PC-3 (cell line): ENCODE results near the gene PPP1R7. TPM values are rescaled to one million over a fixed set of nuclear protein-coding genes. Genes with fewer than 3 reads are reported as not detected.

Source experiments
- ATAC-seq: fragments of 200-7000 bp; cut with Tn5 transposase; 2 replicates; pipeline ENCODE4 v1.9.1; 2020; ENCODE audit warnings: mild to moderate bottlenecking, moderate library complexity
- BruUV-seq: library from RNA; stranded (reverse); fragments of 400-500 nt; replicated peaks from 2 replicates; lab custom pipeline; 2021; lab: Mats Ljungman, UMichigan
- CTCF ChIA-PET: fragments of 300-600 bp; sonication (Branson Sonifier 250); formaldehyde crosslinking; loops from one replicate; lab custom pipeline; 2022; ENCODE audit warnings: antibody characterized with exemption; lab: Charles Lee
- POLR2A ChIA-PET: fragments of 300-600 bp; sonication (Branson Sonifier 250); formaldehyde crosslinking; loops from one replicate; lab custom pipeline; 2022; ENCODE audit warnings: antibody characterized with exemption; ENCODE audit not compliant: unreplicated experiment; lab: Charles Lee
- DNase-seq: peaks from one replicate; pipeline ENCODE4 v3.0.0-alpha.2; 2015
- H2AFZ ChIP-seq: fragments of 300-600 bp; sonication (generic); 2 replicates; pipeline ENCODE4 v1.6.0; 2016; ENCODE audit warnings: antibody characterized with exemption, low read length
- H3F3A ChIP-seq: fragments of 300-600 bp; sonication (generic); one replicate; pipeline ENCODE4 v1.6.0; 2017; ENCODE audit warnings: antibody characterized with exemption, low read length, control low read depth, mild to moderate bottlenecking; ENCODE audit not compliant: unreplicated experiment
- H3K27ac ChIP-seq: fragments of 300-600 bp; sonication (generic); 2 replicates; pipeline ENCODE4 v1.5.1; 2016; ENCODE audit warnings: mild to moderate bottlenecking, low read length
- H3K27me3 ChIP-seq: fragments of 300-600 bp; sonication (generic); 2 replicates; pipeline ENCODE4 v1.6.1; 2016; ENCODE audit warnings: low read length, mixed read lengths
- H3K36me3 ChIP-seq: fragments of 300-600 bp; sonication (generic); 2 replicates; pipeline ENCODE4 v1.6.1; 2016; ENCODE audit warnings: low read depth, mixed run types, low read length, mixed read lengths
- H3K4me1 ChIP-seq: fragments of 300-600 bp; sonication (generic); 2 replicates; pipeline ENCODE4 v1.5.1; 2016; ENCODE audit warnings: low read length; ENCODE audit not compliant: insufficient read depth
- H3K4me2 ChIP-seq: fragments of 300-600 bp; sonication (generic); 2 replicates; pipeline ENCODE4 v1.6.0; 2016; ENCODE audit warnings: low read length
- H3K4me3 ChIP-seq: fragments of 300-600 bp; sonication (generic); 2 replicates; pipeline ENCODE4 v1.5.1; 2016; ENCODE audit warnings: mild to moderate bottlenecking, low read length, mixed read lengths
- H3K79me2 ChIP-seq: fragments of 300-600 bp; sonication (generic); 2 replicates; pipeline ENCODE4 v1.6.1; 2017; ENCODE audit warnings: low read length, mixed read lengths
- H3K9ac ChIP-seq: fragments of 300-600 bp; sonication (generic); 2 replicates; pipeline ENCODE4 v1.6.0; 2016; ENCODE audit warnings: mild to moderate bottlenecking, low read length
- H3K9me2 ChIP-seq: fragments of 300-600 bp; sonication (generic); replicated peaks from 2 replicates; pipeline ENCODE4 v1.6.1; 2016; ENCODE audit warnings: mixed run types, low read length, mixed read lengths
- H3K9me3 ChIP-seq: fragments of 300-600 bp; sonication (generic); 2 replicates; pipeline ENCODE4 v1.6.1; 2016; ENCODE audit warnings: low read length, mixed read lengths
- H4K20me1 ChIP-seq: fragments of 300-600 bp; sonication (generic); 2 replicates; pipeline ENCODE4 v1.6.1; 2016; ENCODE audit warnings: low read length, mixed read lengths
- EZH2 ChIP-seq: fragments of 300-600 bp; sonication (generic); IDR thresholded peaks from one replicate; pipeline ENCODE4 v1.6.1; 2017; ENCODE audit warnings: antibody characterized with exemption, mild to moderate bottlenecking, low read length; ENCODE audit not compliant: unreplicated experiment
- EZH2phosphoT487 ChIP-seq: fragments of 300-600 bp; sonication (generic); IDR thresholded peaks from 2 replicates; pipeline ENCODE4 v1.6.1; 2018; ENCODE audit warnings: mild to moderate bottlenecking, antibody characterized with exemption, low read length, borderline replicate concordance
- intact Hi-C: fragments of 100-400 bp; cut with micrococcal nuclease; formaldehyde crosslinking; loops from 2 replicates; pipeline ENCODE4 v1.9.0; 2023
- total RNA-seq: library from RNA; depleted of rRNA; stranded (reverse); fragments of >200 nt; gene quantifications from 2 replicates; pipeline ENCODE4 v1.2.3, GENCODE V29; 2014
- TF ChIP-seq, protein P1 (sequence below): fragments of 300-600 bp; sonication (generic); conservative IDR thresholded peaks from 2 replicates; pipeline ENCODE4 v1.5.1; 2017; ENCODE audit warnings: antibody characterized with exemption, low read depth, mild to moderate bottlenecking, low read length

The PPP1R7 gene
- total RNA-seq, 1 experiment from 2014 or later = 21.4 TPM

DNA sequence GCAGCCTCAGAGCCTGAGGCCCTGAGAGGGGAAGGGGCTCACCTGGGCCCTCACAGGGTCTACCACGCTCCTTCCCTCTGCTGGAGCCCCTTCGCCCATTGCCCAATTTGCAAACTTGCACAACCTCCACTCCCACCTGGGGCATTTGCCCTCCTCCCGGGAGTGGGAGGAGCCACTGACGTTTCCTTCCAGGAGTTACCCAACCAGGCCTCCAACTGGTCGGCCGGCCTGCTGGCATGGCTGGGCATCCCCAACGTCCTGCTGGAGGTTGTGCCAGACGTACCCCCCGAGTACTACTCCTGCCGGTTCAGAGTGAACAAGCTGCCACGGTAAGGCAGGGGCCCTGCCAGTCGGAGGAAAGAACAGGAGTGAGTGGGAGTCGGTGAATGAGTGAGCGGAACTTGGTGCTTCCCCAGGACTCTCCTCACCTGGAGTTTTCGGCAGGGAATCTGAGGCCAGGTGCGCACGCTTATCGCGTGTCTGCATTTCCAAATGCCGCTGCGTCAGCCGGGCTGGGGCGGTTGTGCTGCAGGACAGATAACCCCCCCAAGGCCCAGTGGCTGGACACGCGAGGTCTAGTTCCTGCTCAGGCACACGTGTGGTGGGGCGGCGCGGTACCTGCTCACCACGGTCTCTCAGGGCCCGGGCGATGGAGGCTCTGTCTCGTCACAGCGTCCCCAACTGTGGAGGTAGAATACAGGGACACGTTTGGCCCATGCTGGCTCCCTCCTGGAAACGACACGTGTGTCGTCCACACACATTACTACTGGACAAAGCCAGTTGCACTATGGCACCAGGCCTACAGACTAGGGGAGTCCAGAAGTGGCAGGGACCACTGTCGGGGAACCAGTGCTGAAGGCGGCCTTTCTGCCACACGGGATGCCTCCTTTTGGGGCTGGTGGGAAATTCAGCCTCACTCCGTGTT, 49.9 kb downstream of the PPP1R7 start:
- Histone ChIP-seq H3K27ac (no peak overlapping the region), H2AFZ (no peak overlapping the region), H3K4me1 (no peaks in the 10 kb centered on the region), H3K4me3 (no peak overlapping the region), H4K20me1 (no peaks in the 10 kb centered on the region), H3K79me2 (no peaks in the 10 kb centered on the region), H3K27me3 (no peaks in the 10 kb centered on the region), H3K9me2 (no peaks in the 10 kb centered on the region), H3K4me2 (no peak overlapping the region), H3F3A (no peaks in the 10 kb centered on the region), H3K9me3 (no peaks in the 10 kb centered on the region), H3K9ac (no peak overlapping the region), H3K36me3 (no peaks in the 10 kb centered on the region)
- DNase-seq (no peak), ATAC-seq (no peak)
- CTCF ChIA-PET = no interaction called here
- intact Hi-C loops = no loop called here
- POLR2A ChIA-PET = no interaction called here
- no TSS peak for BruUV-seq
- TF ChIP-seq, protein P1, sequence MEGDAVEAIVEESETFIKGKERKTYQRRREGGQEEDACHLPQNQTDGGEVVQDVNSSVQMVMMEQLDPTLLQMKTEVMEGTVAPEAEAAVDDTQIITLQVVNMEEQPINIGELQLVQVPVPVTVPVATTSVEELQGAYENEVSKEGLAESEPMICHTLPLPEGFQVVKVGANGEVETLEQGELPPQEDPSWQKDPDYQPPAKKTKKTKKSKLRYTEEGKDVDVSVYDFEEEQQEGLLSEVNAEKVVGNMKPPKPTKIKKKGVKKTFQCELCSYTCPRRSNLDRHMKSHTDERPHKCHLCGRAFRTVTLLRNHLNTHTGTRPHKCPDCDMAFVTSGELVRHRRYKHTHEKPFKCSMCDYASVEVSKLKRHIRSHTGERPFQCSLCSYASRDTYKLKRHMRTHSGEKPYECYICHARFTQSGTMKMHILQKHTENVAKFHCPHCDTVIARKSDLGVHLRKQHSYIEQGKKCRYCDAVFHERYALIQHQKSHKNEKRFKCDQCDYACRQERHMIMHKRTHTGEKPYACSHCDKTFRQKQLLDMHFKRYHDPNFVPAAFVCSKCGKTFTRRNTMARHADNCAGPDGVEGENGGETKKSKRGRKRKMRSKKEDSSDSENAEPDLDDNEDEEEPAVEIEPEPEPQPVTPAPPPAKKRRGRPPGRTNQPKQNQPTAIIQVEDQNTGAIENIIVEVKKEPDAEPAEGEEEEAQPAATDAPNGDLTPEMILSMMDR = no peak
- no peak for TF ChIP-seq EZH2
- no peak for TF ChIP-seq EZH2phosphoT487

DNA sequence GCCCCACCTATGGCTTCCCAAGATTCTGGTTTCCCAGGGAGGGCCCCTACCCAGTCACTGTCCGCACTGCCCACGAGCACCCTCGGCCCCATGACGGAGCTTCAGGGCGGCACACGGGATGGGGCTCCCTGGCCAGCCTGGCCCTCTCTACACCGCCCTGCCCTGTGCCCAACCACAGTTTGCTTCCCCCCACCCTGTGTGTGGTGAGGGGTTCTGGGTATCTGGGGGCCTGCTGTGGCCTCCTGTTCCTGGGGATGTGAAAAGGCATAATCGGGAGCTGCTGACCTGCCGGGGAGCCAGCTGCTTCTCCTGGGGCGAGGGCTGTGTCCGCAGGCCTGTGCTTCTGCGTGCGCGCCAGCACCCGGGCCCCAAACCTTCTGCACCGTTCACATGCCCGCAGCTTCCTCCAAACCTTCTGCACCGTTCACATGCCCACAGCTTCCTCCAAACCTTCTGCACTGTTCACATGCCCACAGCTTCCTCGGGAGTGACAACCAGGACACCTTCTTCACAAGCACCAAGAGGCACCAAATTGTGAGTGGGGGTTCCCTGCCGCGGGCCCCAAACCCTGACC, 50.6 kb downstream of the PPP1R7 start:
- H3K27ac ChIP-seq = no peak overlapping the region
- CTCF ChIA-PET = no interaction called here
- BruUV-seq = no TSS peak
- H3K4me2 ChIP-seq = no peak overlapping the region
- H3K27me3 ChIP-seq = no peaks in the 10 kb centered on the region
- no peaks in the 10 kb centered on the region for H3F3A ChIP-seq
- H4K20me1 ChIP-seq = no peaks in the 10 kb centered on the region
- intact Hi-C loops = no loop called here
- POLR2A ChIA-PET = no interaction called here
- TF ChIP-seq EZH2phosphoT487 (no peak), EZH2 (no peak)
- TF ChIP-seq, protein P1 = no peak
- no peaks in the 10 kb centered on the region for H3K36me3 ChIP-seq
- H3K9me3 ChIP-seq = no peaks in the 10 kb centered on the region
- no peaks in the 10 kb centered on the region for H3K9me2 ChIP-seq
- H2AFZ ChIP-seq = no peak overlapping the region
- no peaks in the 10 kb centered on the region for H3K4me1 ChIP-seq
- ATAC-seq (no peak), DNase-seq (no peak)
- no peaks in the 10 kb centered on the region for H3K79me2 ChIP-seq
- no peak overlapping the region for H3K4me3 ChIP-seq
- H3K9ac ChIP-seq = no peak overlapping the region
